ENCODE data around the gene ZSWIM8.

DNA sequence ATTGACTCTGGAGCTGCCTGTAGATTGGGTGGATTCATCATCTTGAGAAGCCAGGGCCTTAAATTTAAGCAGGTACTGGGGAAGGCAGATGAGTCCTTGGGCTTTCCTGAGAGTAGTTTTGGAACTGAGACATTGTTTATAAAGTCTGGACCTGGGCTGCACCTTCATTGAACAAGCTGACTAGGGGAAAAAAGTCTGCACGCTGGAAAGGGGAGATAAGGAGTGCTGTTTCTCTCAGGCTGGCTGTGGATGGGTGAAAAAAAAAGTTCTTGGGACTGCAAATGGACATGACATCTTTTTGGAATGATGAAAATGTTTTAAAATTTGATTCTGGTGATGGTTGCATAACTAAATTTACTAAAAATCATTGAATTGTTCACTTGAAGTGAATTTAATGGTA is 29.2 kb upstream of the ZSWIM8 start:
- TF ChIP-seq, protein P1, sequence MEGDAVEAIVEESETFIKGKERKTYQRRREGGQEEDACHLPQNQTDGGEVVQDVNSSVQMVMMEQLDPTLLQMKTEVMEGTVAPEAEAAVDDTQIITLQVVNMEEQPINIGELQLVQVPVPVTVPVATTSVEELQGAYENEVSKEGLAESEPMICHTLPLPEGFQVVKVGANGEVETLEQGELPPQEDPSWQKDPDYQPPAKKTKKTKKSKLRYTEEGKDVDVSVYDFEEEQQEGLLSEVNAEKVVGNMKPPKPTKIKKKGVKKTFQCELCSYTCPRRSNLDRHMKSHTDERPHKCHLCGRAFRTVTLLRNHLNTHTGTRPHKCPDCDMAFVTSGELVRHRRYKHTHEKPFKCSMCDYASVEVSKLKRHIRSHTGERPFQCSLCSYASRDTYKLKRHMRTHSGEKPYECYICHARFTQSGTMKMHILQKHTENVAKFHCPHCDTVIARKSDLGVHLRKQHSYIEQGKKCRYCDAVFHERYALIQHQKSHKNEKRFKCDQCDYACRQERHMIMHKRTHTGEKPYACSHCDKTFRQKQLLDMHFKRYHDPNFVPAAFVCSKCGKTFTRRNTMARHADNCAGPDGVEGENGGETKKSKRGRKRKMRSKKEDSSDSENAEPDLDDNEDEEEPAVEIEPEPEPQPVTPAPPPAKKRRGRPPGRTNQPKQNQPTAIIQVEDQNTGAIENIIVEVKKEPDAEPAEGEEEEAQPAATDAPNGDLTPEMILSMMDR (IDR thresholded peaks at IDR 0.05 in 4 of 5, conservative IDR thresholded peaks at IDR 0.05 in 1 of 5) = no peak
- no peak for TF ChIP-seq POLR2A (IDR thresholded peaks at IDR 0.05)

Measured in gastrocnemius medialis (tissue), 4 donors.